Panc1 (cell line): ENCODE results near the gene SPP1. TPM values are rescaled to one million over a fixed set of nuclear protein-coding genes. Genes with fewer than 3 reads are reported as not detected.

Source experiments
- ATAC-seq: fragments of 200-7000 bp; cut with Tn5 transposase; 2 replicates; pipeline ENCODE4 v1.9.1; 2020; ENCODE audit warnings: mild to moderate bottlenecking, moderate library complexity
- BruUV-seq: library from RNA; stranded (reverse); fragments of 400-500 nt; replicated peaks from 2 replicates; lab custom pipeline; 2021; lab: Mats Ljungman, UMichigan
- CTCF ChIA-PET: fragments of 300-600 bp; sonication (Branson Sonifier 250); formaldehyde crosslinking; loops from one replicate; lab custom pipeline; 2022; ENCODE audit warnings: antibody characterized with exemption; lab: Charles Lee
- POLR2A ChIA-PET: fragments of 300-600 bp; sonication (Branson Sonifier 250); formaldehyde crosslinking; loops from one replicate; lab custom pipeline; 2022; ENCODE audit warnings: antibody characterized with exemption; lab: Charles Lee
- DNase-seq: peaks from one replicate; pipeline ENCODE4 v3.0.0-alpha.2; 2010; ENCODE audit warnings: low read depth, low spot score
- H3K27ac ChIP-seq: 2 replicates; pipeline ENCODE4 v1.5.1; 2011; ENCODE audit warnings: mild to moderate bottlenecking, low read length, inconsistent platforms
- H3K27me3 ChIP-seq: fragments of 200-500 bp; sonication (Bioruptor generic); 2 replicates; pipeline ENCODE4 v1.6.0; 2014; ENCODE audit warnings: low read length, inconsistent platforms; ENCODE audit not compliant: control insufficient read depth, insufficient read depth
- H3K36me3 ChIP-seq: fragments of 200-500 bp; sonication (Bioruptor generic); 2 replicates; pipeline ENCODE4 v1.5.1; 2014; ENCODE audit warnings: inconsistent platforms, mild to moderate bottlenecking, low read length, moderate library complexity; ENCODE audit not compliant: control insufficient read depth, insufficient read depth
- H3K4me1 ChIP-seq: 2 replicates; pipeline ENCODE4 v1.5.1; 2011; ENCODE audit warnings: inconsistent platforms, mild to moderate bottlenecking, low read length, moderate library complexity; ENCODE audit not compliant: control insufficient read depth, insufficient read depth
- H3K4me3 ChIP-seq, 2 experiments: 2 replicates each; pipeline ENCODE4 v1.5.1; 2011 to 2012; ENCODE audit warnings: low read depth in 2 of 2, low read length in 2 of 2, mild to moderate bottlenecking in 2 of 2, inconsistent platforms in 1 of 2, moderate library complexity in 1 of 2
- H3K9me3 ChIP-seq: fragments of 200-500 bp; sonication (Bioruptor generic); 2 replicates; pipeline ENCODE4 v1.5.1; 2014; ENCODE audit warnings: low read depth, mild to moderate bottlenecking, inconsistent platforms, low read length, moderate library complexity; ENCODE audit not compliant: control insufficient read depth, insufficient read depth
- CTCF ChIP-seq: fragments of 450-650 bp; IDR thresholded peaks from 2 replicates; pipeline ENCODE4 v1.5.1; 2017; ENCODE audit warnings: mild to moderate bottlenecking
- POLR2AphosphoS5 ChIP-seq: IDR thresholded peaks from 2 replicates; pipeline ENCODE4 v1.6.1; 2012; ENCODE audit warnings: mild to moderate bottlenecking, low read depth, low read length, moderate library complexity
- SIN3A ChIP-seq: IDR thresholded peaks from 2 replicates; pipeline ENCODE4 v1.6.1; 2012; ENCODE audit warnings: low read depth, mild to moderate bottlenecking, low read length, moderate library complexity, borderline replicate concordance; ENCODE audit not compliant: insufficient read depth
- TCF7L2 ChIP-seq: IDR thresholded peaks from 2 replicates; pipeline ENCODE4 v1.6.1; 2011; ENCODE audit warnings: mild to moderate bottlenecking, low read depth, low read length, inconsistent platforms
- in situ Hi-C: cut with HindIII; loops from 2 replicates; pipeline ENCODE4 v1.10.0; 2016; ENCODE audit warnings: low sequenced_read_pairs, low pct_unique_long_range_greater_than_20kb
- intact Hi-C: fragments of 100-400 bp; cut with micrococcal nuclease; formaldehyde crosslinking; loops from one replicate; pipeline ENCODE4 v1.10.0; 2022; ENCODE audit not compliant: unreplicated experiment
- total RNA-seq: library from RNA; stranded (reverse); gene quantifications from one replicate; pipeline ENCODE4 v1.2.1, GENCODE V29; 2021; ENCODE audit not compliant: unreplicated experiment
- TF ChIP-seq, protein P1 (sequence below), 2 experiments: IDR thresholded peaks; 2 replicates each; pipeline ENCODE4 v1.6.1; 2011 to 2012; ENCODE audit warnings: low read depth in 2 of 2, control low read depth in 1 of 2, low read length in 1 of 2, mild to moderate bottlenecking in 1 of 2, moderate library complexity in 1 of 2; ENCODE audit not compliant: insufficient read depth in 1 of 2

Gene SPP1
- total RNA-seq, 1 experiment from 2014 or later, result 1.6 TPM

- in situ Hi-C loops (no loop called here), intact Hi-C loops (no loop called here)
- Histone ChIP-seq H3K9me3 (no peaks in the 10 kb centered on the region), H3K4me1 (no peaks in the 10 kb centered on the region), H3K27me3 (0 out of 2 replicates have a peak, but pooled peaks cover 2% of the 10 kb centered on the region), H3K36me3 (no peaks in the 10 kb centered on the region), H3K27ac (no peak overlapping the region), H3K4me3 (no peak overlapping the region)
- POLR2A ChIA-PET, result no interaction called here
- TF ChIP-seq, protein P1, sequence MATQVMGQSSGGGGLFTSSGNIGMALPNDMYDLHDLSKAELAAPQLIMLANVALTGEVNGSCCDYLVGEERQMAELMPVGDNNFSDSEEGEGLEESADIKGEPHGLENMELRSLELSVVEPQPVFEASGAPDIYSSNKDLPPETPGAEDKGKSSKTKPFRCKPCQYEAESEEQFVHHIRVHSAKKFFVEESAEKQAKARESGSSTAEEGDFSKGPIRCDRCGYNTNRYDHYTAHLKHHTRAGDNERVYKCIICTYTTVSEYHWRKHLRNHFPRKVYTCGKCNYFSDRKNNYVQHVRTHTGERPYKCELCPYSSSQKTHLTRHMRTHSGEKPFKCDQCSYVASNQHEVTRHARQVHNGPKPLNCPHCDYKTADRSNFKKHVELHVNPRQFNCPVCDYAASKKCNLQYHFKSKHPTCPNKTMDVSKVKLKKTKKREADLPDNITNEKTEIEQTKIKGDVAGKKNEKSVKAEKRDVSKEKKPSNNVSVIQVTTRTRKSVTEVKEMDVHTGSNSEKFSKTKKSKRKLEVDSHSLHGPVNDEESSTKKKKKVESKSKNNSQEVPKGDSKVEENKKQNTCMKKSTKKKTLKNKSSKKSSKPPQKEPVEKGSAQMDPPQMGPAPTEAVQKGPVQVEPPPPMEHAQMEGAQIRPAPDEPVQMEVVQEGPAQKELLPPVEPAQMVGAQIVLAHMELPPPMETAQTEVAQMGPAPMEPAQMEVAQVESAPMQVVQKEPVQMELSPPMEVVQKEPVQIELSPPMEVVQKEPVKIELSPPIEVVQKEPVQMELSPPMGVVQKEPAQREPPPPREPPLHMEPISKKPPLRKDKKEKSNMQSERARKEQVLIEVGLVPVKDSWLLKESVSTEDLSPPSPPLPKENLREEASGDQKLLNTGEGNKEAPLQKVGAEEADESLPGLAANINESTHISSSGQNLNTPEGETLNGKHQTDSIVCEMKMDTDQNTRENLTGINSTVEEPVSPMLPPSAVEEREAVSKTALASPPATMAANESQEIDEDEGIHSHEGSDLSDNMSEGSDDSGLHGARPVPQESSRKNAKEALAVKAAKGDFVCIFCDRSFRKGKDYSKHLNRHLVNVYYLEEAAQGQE (IDR thresholded peaks at IDR 0.05; ENCODE audit: insufficient read depth in 1 of 2, low read depth in 2 of 2, low read length in 1 of 2), result no peak
- TF ChIP-seq TCF7L2 (no peak), POLR2AphosphoS5 (no peak)
- CTCF ChIA-PET, result interaction anchor here (0.5 kb wide), 1 partner anchor 97 kb away, joined by 3 read pairs; no protein-coding TSS in a partner anchor
- ATAC-seq (no peak), DNase-seq (no peak)
- no TSS peak for BruUV-seq
Observed at GRCh38 chr4:87941537-87942392, 33.7 kb upstream of the SPP1 start.

DNA sequence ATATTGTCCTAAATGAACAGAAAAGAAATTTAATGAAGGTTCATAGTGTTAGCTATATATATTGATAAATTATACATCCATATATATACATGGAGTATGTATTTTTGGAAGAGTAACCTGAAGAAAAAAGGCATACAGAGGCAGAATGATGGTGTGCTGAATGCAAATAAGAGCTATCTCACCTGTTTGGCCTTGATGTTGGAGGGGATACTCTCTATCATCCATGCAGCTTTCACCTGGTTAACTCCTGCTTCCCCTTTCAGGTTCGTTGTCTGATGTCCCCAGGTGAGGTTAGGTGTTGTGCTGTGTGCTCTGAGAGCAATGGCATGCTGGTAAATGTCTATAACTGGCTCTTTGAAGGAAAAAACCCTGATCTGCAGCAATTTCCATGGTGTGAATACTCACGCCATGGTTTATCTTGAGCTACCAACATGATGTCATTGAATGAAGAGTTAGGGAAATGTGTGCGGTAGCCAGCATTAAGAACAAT is 31.8 kb upstream of the SPP1 start:
- CTCF ChIA-PET, result no interaction called here
- H3K4me1 ChIP-seq, result no peaks in the 10 kb centered on the region
- DNase-seq, result no peak
- in situ Hi-C loops (no loop called here), intact Hi-C loops (no loop called here)
- no TSS peak for BruUV-seq
- no peak overlapping the region for H3K27ac ChIP-seq
- POLR2A ChIA-PET, result no interaction called here
- no peaks in the 10 kb centered on the region for H3K36me3 ChIP-seq
- no peak for TF ChIP-seq SIN3A
- TF ChIP-seq CTCF, result no peak
- TF ChIP-seq, protein P1 (IDR thresholded peaks at IDR 0.05; ENCODE audit: insufficient read depth in 1 of 2, low read depth in 2 of 2, low read length in 1 of 2), result no peak
- no peak for TF ChIP-seq TCF7L2
- no peak for TF ChIP-seq POLR2AphosphoS5
- no peak for ATAC-seq
- H3K9me3 ChIP-seq, result no peaks in the 10 kb centered on the region
- 0 out of 2 replicates have a peak, but pooled peaks cover 2% of the 10 kb centered on the region for H3K27me3 ChIP-seq
- no peak overlapping the region for H3K4me3 ChIP-seq
